AG09319 (cell line): ENCODE measurements around the gene ACSF3.
A peak's percentile ranks its signal among the peaks of the same experiment; 100 is the strongest.
"Not testable (repeated sequence)": the region's sequence is repeated elsewhere in the genome, so short reads cannot be mapped to it uniquely, and the experiment has no call there.

ENCODE experiments used
- DNase-seq: peaks from one replicate; pipeline ENCODE4 v3.0.0-alpha.2; 2010; ENCODE audit warnings: low read depth; ENCODE audit errors: extremely low read depth
- TF ChIP-seq, protein P1 (sequence below): IDR thresholded peaks from 2 replicates; pipeline ENCODE4 v1.5.1; 2011; ENCODE audit warnings: low read depth, mild to moderate bottlenecking, inconsistent platforms, low read length, moderate library complexity

The ACSF3 gene

DNA sequence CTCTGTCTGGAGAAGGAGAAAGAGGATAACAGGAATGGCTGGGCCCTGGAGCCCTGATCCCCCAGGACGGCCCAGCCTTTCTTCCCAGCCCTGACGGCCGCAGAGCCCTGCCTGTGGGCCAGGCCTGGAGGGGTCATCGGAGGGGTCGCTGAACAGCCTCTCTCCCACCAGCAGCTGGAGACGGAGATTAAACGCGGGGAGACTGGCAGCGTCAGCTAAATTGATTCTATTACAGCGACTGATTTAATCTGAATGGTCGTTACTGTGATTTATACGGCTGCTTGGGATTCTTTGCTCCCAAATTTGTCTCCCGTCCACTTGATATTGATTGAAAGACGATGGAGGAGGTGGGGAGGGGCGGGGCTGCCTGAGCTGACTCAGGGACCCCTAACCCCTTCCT lies 70.8 kb downstream of the ACSF3 start:
- DNase-seq, result no peak
- TF ChIP-seq, protein P1, sequence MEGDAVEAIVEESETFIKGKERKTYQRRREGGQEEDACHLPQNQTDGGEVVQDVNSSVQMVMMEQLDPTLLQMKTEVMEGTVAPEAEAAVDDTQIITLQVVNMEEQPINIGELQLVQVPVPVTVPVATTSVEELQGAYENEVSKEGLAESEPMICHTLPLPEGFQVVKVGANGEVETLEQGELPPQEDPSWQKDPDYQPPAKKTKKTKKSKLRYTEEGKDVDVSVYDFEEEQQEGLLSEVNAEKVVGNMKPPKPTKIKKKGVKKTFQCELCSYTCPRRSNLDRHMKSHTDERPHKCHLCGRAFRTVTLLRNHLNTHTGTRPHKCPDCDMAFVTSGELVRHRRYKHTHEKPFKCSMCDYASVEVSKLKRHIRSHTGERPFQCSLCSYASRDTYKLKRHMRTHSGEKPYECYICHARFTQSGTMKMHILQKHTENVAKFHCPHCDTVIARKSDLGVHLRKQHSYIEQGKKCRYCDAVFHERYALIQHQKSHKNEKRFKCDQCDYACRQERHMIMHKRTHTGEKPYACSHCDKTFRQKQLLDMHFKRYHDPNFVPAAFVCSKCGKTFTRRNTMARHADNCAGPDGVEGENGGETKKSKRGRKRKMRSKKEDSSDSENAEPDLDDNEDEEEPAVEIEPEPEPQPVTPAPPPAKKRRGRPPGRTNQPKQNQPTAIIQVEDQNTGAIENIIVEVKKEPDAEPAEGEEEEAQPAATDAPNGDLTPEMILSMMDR, result no peak

DNA sequence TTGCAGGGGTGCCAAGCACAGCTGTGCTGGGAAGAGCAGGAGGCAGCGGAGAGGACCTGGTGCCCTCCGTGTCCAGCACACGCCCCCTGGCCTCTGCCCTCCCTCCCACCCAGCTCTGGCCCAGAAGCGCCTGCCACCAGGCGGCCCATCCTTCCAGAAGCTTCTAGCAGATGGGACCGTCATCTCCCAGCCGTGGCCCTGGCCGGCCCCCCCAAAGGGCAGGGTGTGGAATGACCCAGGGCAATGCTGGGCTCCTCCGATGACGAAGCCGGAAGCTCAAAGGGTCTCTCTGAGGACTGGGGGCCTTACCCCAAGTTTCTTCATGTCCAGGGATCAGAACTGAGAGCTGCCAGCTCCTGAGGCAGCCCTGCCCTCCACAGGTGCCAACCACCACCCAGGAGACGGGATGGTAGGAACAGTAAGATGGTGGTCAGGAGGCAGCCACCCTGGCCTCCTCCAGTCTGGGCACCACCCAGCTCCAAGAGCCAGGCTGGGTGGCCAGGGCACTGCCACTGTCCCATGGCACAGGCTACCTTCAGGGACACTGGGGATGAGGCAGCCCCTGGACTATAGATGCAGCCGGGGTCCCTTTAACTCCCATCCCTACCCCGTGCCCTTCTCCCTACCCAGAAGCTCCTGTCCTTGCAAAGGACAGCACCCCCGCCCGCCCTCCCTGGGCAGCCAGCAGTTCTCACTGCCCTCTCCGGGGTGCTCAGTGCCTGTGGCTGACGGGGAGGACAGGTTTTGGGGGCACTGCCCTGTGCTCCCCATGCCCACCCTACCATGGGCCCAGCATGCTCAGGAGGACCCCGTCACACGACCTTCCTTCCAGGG lies 71.4 kb downstream of the ACSF3 start:
- TF ChIP-seq, protein P1, result no peak
- DNase-seq, result no peak

DNA sequence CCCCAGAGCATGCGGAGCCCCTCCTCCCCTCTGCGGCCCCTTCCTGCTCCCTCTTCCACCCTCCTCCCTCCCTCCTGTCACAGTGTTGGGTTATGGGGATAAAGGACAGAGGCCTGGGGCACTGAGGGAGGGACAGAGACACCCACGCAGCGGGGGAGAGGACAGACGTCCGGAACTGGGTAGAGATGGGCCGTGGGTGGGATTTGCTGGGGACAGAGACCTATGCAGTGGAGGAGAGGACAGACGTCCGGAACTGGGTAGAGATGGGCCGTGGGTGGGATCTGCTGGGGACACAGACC lies 72.0 kb downstream of the ACSF3 start:
- DNase-seq, result not testable (repeated sequence)

DNA sequence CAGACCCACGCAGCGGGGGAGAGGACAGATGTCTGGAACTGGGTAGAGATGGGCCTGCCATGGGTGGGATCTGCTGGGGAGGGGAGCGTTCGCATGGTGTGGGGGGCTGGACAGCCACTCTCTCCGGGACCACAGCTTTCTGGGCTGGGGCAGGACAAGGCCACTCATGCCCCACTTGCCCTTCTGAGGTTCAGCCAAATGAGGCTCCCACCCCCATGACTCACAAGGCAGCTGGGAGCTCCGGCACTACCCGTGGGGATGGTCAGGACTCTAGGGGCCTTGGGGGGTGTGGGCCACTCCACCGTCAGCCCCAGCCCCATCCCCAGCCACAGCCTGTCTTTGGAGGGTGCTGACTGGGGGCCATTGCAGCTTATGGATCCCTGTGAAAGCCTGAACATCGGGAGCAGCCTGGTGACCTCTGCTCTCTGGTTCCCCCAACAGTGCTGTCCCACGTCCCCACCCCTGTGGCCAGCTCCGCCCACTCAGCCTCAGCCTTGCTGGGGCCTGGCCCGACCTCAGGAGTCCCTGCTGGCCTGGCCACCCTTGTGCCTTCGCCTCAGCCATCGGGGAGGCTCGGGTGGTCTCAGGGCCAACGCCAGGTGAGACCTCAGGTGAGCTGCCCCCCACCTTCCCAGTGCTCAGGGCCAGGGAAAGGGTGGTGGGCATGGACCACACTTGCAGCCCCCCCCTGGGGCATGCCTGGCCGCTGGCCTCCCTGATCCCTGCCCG lies 73.2 kb downstream of the ACSF3 start:
- no peak for DNase-seq
- TF ChIP-seq, protein P1, result no peak

DNA sequence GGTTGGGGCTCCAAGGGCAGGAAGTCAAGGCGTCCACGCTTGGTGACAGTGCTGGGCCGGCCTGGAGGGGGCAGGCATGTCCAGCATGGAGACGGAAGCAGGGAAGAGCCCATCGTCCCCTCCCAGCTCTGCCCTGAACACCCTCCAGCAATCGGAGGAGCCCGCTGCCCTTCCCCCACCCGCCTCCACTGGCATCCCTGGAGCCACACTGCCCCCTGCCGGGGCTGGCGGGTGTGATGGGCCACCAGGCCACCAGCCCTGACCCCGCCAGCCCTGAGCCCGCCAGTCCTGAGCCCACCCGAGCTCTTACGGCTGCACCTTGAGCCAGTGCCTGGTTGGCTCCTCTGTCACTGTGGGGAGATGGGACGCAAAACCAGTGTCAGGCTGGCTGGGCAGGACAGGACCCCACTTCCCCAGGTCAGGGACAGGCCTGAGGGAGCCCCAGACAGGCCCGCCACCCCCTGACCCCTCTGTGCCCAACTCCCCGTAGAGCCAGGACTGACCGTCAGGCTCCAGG lies 73.8 kb downstream of the ACSF3 start:
- peak; percentile 44 for DNase-seq
- TF ChIP-seq, protein P1, result peak; percentile 83

DNA sequence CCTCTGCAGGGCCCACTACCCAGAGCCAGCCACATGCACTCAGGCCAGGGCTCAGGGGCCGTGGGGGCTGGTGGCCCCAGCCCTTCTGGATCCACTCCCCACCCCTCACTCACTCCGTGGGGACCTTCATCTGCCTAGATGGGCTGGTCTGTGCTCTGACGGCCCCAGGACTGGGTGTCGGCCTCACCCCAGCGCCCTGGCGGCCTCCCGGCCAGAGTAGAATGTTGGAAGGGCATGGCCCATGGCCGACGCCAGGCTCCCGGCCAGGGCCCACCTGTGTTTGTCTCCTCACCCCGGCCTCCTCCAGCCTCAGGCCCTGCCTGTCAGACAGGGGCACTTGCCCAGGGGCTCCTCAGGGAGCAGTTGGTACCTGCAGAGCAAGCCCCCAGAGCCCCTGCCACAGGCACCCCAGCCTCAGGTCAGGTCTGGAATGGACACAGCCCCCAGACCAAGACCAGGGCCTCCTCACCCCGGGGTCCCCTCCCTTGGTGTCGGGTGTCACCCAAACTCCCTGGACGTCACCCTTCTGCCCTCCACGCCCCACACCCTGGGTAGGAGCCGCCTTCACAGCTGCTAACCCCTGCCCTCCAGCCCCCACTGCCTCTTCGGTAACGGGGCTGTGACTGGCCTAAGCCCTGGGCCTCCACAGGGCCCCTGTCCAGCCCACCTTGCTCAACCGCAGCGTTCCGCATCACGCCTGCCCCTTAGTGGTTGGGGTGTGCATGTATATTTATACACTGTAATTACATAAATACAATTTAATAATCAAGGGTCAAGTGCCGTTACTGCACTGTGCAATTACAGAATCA lies 74.9 kb downstream of the ACSF3 start:
- DNase-seq, result no peak
- TF ChIP-seq, protein P1, result no peak

DNA sequence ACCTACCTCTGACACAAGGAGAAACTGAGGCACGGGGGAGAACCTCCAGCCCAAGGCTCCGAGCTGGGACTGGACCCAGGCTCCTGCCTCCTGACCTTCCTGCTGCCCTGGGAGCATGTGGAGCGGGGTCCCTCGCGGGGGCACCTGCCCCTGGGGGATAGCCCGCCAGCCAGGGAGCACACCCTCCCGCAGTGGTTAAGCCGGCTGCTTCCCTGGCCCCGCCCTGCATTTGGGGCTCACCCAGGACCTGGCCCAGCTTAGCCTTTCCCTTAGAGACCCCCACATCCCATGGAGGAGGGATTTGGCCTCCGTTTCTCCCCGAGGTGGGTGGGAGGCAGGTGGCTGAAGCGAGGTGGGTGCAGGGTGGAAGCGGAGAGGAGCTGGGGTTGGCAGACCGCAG lies 76.1 kb downstream of the ACSF3 start:
- TF ChIP-seq, protein P1, result no peak

More for the DNA sequence above, 76.1 kb downstream of the ACSF3 start:
- DNase-seq, result no peak
